NT2/D1 (cell line): ENCODE measurements around the gene LOXL1.

Source experiments
- YY1 ChIP-seq: IDR thresholded peaks from 2 replicates; pipeline ENCODE4 v1.6.1; 2011; ENCODE audit not compliant: insufficient read length, insufficient read depth
- ZNF274 ChIP-seq: IDR thresholded peaks from 2 replicates; pipeline ENCODE4 v1.6.1; 2011; ENCODE audit warnings: mild to moderate bottlenecking, low read depth, low read length

GRCh38 chr15:73945130-73945508 is 18.9 kb downstream of the LOXL1 start:
- TF ChIP-seq YY1 (no peak), ZNF274 (no peak)
